ENCODE results near the gene RSU1.

RSU1 gene

GRCh38 chr10:16741540-16741939 is 75.7 kb downstream of the RSU1 start:
- DNase-seq (ENCODE audit: low read depth in 1 of 2, low spot score in 1 of 2) = no peak
- in situ Hi-C loops (cut with HindIII; ENCODE audit: low pct_unique_long_range_greater_than_20kb, low sequenced_read_pairs) = no loop called here
- no peak for TF ChIP-seq JUND (IDR thresholded peaks at IDR 0.05; ENCODE audit: low read depth)

- no peak for DNase-seq (ENCODE audit: low read depth in 1 of 2, low spot score in 1 of 2)
- in situ Hi-C loops (cut with HindIII; ENCODE audit: low pct_unique_long_range_greater_than_20kb, low sequenced_read_pairs) = no loop called here
- no peak for TF ChIP-seq JUND (IDR thresholded peaks at IDR 0.05; ENCODE audit: low read depth)
Observed at GRCh38 chr10:16737420-16737819, 79.8 kb downstream of the RSU1 start.

DNA sequence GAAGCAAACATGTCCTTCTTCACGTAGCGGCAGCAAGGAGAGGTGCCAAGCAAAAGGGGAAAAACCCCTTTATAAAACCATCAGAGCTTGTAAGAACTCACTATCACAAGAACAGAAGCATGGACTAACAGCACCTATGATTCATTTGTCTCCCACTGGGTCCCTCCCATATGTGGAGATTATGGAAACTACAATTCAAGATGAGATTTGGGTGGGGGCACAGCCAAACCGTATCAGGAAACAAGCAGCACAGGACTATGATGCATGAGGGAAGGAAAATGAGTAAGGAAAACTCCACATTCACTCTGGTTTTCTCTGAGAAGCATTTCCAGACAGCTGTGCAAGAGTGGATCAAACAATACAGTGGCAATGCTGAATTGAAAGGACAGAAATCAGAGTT is 81.6 kb downstream of the RSU1 start:
- no peak for TF ChIP-seq JUND (IDR thresholded peaks at IDR 0.05; ENCODE audit: low read depth)
- DNase-seq (ENCODE audit: low read depth in 1 of 2, low spot score in 1 of 2) = no peak
- in situ Hi-C loops (cut with HindIII; ENCODE audit: low pct_unique_long_range_greater_than_20kb, low sequenced_read_pairs) = no loop called here

DNA sequence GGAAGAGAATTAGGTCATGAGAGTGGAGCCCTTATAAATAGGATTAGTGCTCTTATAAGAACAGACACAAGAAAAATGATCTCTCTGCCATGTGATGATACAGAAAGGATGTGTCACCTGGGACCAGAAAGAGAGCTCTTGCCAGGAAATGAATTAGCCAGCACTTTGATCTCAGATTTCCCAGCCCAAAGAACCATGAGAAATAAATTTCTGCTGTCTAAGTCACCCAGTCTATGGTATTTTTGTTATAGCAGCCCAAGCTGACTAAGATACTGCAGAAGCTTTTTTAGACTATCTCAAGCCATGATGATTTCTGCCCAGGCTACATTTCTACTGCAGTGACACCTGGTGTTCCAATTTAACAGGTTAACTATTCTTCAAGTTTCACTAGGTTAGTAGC is 84.8 kb downstream of the RSU1 start:
- no peak for TF ChIP-seq JUND (IDR thresholded peaks at IDR 0.05; ENCODE audit: low read depth)
- DNase-seq (ENCODE audit: low read depth in 1 of 2, low spot score in 1 of 2) = no peak
- in situ Hi-C loops (cut with HindIII; ENCODE audit: low pct_unique_long_range_greater_than_20kb, low sequenced_read_pairs) = no loop called here

- no peak for DNase-seq (ENCODE audit: low read depth in 1 of 2, low spot score in 1 of 2)
- in situ Hi-C loops (cut with HindIII; ENCODE audit: low pct_unique_long_range_greater_than_20kb, low sequenced_read_pairs) = no loop called here
- no peak for TF ChIP-seq JUND (IDR thresholded peaks at IDR 0.05; ENCODE audit: low read depth)
Observed at GRCh38 chr10:16728266-16728665, 89.0 kb downstream of the RSU1 start.

- TF ChIP-seq JUND (IDR thresholded peaks at IDR 0.05; ENCODE audit: low read depth) = no peak
- in situ Hi-C loops (cut with HindIII; ENCODE audit: low pct_unique_long_range_greater_than_20kb, low sequenced_read_pairs) = no loop called here
- DNase-seq (ENCODE audit: low read depth in 1 of 2, low spot score in 1 of 2) = no peak
Observed at GRCh38 chr10:16727666-16728065, 89.6 kb downstream of the RSU1 start.

DNA sequence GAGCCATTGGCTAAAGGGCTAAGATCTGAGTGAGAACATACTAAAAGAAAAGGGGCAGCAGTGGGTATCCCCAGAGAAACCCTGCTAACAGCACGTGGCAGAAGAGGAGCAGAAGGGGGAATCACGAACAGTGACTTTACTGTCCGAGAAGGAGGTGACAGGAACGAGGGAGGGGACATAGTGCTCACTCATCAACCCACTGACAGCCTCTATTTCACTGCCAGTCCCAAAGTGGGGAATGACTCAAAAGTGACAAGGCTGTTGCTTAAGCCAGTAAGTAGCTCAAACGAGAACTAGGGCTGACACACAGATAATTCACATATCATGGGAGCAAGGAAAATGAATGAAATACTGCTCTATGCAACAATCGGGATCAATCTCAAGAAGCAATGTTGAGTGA is 92.7 kb downstream of the RSU1 start:
- in situ Hi-C loops (cut with HindIII; ENCODE audit: low pct_unique_long_range_greater_than_20kb, low sequenced_read_pairs) = no loop called here
- no peak for TF ChIP-seq JUND (IDR thresholded peaks at IDR 0.05; ENCODE audit: low read depth)
- no peak for DNase-seq (ENCODE audit: low read depth in 1 of 2, low spot score in 1 of 2)

DNA sequence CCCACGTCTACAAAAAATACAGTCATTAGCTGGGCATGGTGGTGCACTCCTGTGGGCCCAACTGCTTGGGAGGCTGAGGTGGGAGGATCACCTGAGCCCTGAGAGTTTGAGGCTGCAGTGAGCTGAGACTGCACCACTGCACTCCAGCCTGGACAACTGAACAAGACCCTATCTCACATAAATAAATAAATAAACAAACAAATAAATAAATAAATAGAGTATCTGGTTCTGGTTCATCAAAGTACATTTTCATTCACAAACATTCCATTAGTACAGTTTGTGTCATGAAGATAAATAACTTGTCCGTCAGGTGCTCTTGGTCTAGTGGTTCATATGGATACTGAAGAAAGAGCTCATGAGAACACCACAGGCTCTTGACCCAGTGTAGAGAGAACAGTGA is 96.4 kb downstream of the RSU1 start:
- in situ Hi-C loops (cut with HindIII; ENCODE audit: low pct_unique_long_range_greater_than_20kb, low sequenced_read_pairs) = no loop called here
- TF ChIP-seq JUND (IDR thresholded peaks at IDR 0.05; ENCODE audit: low read depth) = no peak
- no peak for DNase-seq (ENCODE audit: low read depth in 1 of 2, low spot score in 1 of 2)

DNA sequence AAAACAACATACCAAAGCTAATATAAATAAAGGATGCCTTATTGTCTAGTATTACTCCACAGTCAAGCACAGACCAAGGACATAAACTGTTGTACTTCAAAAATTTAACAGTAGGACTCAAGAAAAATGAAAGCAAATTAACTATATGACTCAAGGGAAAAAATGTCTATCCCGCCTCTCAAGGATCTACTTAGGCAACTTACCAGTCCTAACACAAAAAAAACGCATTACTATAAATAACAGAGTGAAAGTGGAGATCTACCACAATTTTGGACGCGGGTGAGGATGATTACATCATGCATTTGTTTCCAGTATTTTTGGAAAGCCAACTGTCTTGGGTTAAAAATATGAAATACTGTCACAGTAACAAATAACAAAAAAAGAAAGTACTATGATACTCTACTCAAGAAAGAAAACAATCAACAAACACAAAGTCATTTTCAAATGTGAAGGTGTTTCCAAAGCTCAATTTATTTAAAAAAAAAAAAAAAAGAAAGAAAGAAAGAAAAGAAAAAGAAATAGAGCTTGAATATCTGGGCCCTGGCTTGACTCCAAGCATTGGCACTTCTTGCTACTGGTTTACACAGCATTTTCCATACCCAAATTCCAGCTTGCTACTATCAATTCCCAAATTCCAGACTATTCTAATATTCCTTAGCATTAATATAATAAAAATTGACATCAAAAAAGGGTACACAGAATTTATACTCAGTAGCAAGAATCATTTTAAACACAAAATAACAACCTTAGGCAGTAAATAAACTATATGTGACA is 99.4 kb downstream of the RSU1 start:
- DNase-seq (ENCODE audit: low read depth in 1 of 2, low spot score in 1 of 2) = no peak
- TF ChIP-seq JUND (IDR thresholded peaks at IDR 0.05; ENCODE audit: low read depth) = no peak
- in situ Hi-C loops (cut with HindIII; ENCODE audit: low pct_unique_long_range_greater_than_20kb, low sequenced_read_pairs) = no loop called here

DNA sequence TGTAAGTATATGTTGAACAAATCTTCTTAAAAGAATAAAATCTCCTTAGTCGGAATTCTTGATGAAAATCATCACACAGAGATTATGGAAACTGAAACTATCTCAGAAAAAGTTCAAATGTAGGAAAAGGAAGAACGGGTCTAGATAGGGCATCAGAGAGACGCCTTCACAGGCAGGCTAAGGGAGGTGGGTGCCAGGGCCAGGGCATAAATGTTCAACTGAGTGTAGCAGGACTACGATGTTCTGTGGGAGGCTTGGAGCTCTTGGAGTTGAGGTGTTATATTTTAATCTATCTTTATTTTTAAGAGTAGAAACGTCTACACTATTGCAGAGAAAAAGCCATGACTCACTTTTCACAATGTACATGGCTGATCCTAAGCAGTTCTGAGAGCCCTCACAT is 101.2 kb downstream of the RSU1 start:
- in situ Hi-C loops (cut with HindIII; ENCODE audit: low pct_unique_long_range_greater_than_20kb, low sequenced_read_pairs) = no loop called here
- no peak for DNase-seq (ENCODE audit: low read depth in 1 of 2, low spot score in 1 of 2)
- no peak for TF ChIP-seq JUND (IDR thresholded peaks at IDR 0.05; ENCODE audit: low read depth)

DNA sequence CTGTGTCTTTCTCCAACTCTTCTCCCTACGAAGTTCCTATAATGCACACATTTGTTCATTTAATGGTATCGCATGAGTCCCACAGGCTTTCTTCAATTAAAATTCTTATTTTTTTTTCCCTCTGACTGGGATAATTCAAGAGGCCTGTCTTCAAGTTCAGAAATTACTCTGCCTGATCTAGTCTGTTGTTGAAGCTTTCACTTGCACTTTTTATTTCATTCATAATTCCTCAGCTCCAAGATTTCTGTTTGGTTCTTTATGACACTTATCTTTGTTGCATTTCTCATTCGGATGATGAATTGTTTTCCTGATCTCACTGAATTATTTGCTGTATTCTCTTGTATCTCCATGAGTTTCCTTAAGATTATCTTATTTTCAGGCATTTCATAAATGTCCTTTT is 103.9 kb downstream of the RSU1 start:
- in situ Hi-C loops (cut with HindIII; ENCODE audit: low pct_unique_long_range_greater_than_20kb, low sequenced_read_pairs) = no loop called here
- no peak for DNase-seq (ENCODE audit: low read depth in 1 of 2, low spot score in 1 of 2)
- TF ChIP-seq JUND (IDR thresholded peaks at IDR 0.05; ENCODE audit: low read depth) = no peak

DNA sequence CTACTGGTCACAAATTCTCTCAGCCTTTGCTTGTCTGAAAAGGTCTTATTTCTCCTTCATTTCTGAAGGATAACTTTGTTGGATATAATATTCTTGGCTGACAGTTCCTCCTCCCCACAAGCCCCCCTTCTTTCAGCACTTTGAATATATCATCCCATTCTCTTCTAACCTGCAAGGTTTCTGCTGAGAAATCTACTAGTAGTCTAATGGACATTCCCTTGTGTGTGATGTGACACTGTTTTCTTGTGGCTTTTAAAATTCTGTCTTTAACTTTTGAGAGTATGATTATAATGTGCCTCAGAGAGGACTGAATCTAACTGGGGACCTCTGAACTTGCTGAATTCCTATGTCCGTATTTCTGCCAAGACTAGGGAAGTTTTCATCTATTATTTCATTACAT is 104.3 kb downstream of the RSU1 start:
- DNase-seq (ENCODE audit: low read depth in 1 of 2, low spot score in 1 of 2) = no peak
- in situ Hi-C loops (cut with HindIII; ENCODE audit: low pct_unique_long_range_greater_than_20kb, low sequenced_read_pairs) = no loop called here
- TF ChIP-seq JUND (IDR thresholded peaks at IDR 0.05; ENCODE audit: low read depth) = no peak

- in situ Hi-C loops (cut with HindIII; ENCODE audit: low pct_unique_long_range_greater_than_20kb, low sequenced_read_pairs) = no loop called here
- no peak for TF ChIP-seq JUND (IDR thresholded peaks at IDR 0.05; ENCODE audit: low read depth)
- DNase-seq (ENCODE audit: low read depth in 1 of 2, low spot score in 1 of 2) = no peak
Observed at GRCh38 chr10:16700331-16700730, 116.9 kb downstream of the RSU1 start.

DNA sequence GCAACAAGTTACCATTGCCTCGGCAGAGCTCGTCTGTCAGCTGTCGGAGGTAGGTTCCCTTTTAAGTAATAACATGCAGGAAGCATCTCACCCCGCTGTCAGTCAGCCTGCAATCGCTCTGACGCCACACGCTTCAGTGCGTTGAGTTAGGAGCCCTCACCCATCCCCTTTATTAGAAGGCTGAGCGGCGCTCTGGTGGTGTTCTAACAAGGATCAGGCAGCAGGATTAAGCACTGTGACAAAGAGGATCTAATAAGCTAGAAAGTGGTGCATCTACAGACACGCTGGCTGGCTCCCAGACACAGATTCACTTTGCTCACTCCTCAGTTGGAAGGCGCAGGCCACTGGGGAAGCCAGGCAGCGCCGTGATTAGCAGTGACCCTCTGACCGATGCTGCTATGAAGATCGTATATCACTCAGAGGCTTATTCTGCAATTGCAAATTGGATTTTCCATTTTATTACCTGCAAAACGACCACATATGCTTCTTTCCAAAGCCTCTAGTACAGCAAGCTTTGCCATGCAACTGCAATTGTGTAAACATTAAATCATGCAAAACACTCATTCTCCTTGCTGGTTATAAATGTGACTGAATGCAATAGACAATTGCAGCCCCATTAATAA is 117.7 kb downstream of the RSU1 start:
- no peak for TF ChIP-seq JUND (IDR thresholded peaks at IDR 0.05; ENCODE audit: low read depth)
- in situ Hi-C loops (cut with HindIII; ENCODE audit: low pct_unique_long_range_greater_than_20kb, low sequenced_read_pairs) = no loop called here
- DNase-seq (ENCODE audit: low read depth in 1 of 2, low spot score in 1 of 2) = no peak
